B cell (primary cell): Measurements from ENCODE around the gene PLEKHG2. TPM values are rescaled to one million over a fixed set of nuclear protein-coding genes. Genes with fewer than 3 reads are reported as not detected.

Experiments used
- ATAC-seq: fragments of 200-7000 bp; cut with Tn5 transposase; one replicate; pipeline ENCODE4 v1.10.0; 2021; ENCODE audit warnings: low read depth, mild to moderate bottlenecking, moderate number of reproducible peaks, moderate library complexity
- CTCF ChIA-PET: fragments of 350-600 bp; sonication (Branson Sonifier 250); formaldehyde crosslinking; loops from one replicate; lab custom pipeline; 2021; ENCODE audit warnings: antibody characterized with exemption, inconsistent platforms; lab: Charles Lee
- POLR2A ChIA-PET: fragments of 350-600 bp; sonication (Branson Sonifier 250); formaldehyde crosslinking; loops from one replicate; lab custom pipeline; 2021; ENCODE audit warnings: antibody characterized with exemption; lab: Charles Lee
- DNase-seq: peaks from one replicate; pipeline ENCODE4 v3.0.0; 2013
- H2AFZ ChIP-seq: 2 replicates; pipeline ENCODE4 v1.6.1; 2012; ENCODE audit warnings: mild to moderate bottlenecking, low read depth, low read length; ENCODE audit not compliant: insufficient read depth, poor library complexity, severe bottlenecking
- H3K27ac ChIP-seq, 2 donors: 1 replicate in 1 of 2; 2 replicates in 1 of 2; pipeline ENCODE4 v1.5.1; 2012 to 2013; ENCODE audit warnings: low read length in 2 of 2, mild to moderate bottlenecking in 2 of 2, moderate library complexity in 1 of 2
- H3K27me3 ChIP-seq, 4 experiments: fragments of 200-600 bp in 1 of 4; sonication (generic) in 1 of 4; replicated peaks in 1 of 4; 1 replicate in 2 of 4; 2 replicates in 2 of 4; pipeline versions ENCODE4 v1.6.1 to v1.7.0; 2013 to 2016; ENCODE audit warnings: low read length in 3 of 4, mild to moderate bottlenecking in 2 of 4, mixed read lengths in 1 of 4, moderate library complexity in 1 of 4; ENCODE audit not compliant: insufficient read depth in 4 of 4, control insufficient read depth in 3 of 4; ENCODE audit errors: control extremely low read depth in 1 of 4
- H3K36me3 ChIP-seq, 2 experiments: replicated peaks in 1 of 2; 1 replicate in 1 of 2; 2 replicates in 1 of 2; pipeline versions ENCODE4 v1.6.1 to v1.7.1; 2013; ENCODE audit warnings: low read length in 1 of 2; ENCODE audit not compliant: insufficient read depth in 2 of 2, control insufficient read depth in 1 of 2; ENCODE audit errors: control extremely low read depth in 1 of 2, extremely low read depth in 1 of 2
- H3K4me1 ChIP-seq, 2 donors: fragments of 200-600 bp in 1 of 2; sonication (generic) in 1 of 2; 1 replicate in 1 of 2; 2 replicates in 1 of 2; pipeline versions ENCODE4 v1.5.1 to v1.6.1; 2013 to 2017; ENCODE audit warnings: low read length in 2 of 2; ENCODE audit not compliant: control insufficient read depth in 2 of 2, insufficient read depth in 2 of 2
- H3K4me2 ChIP-seq: replicated peaks from 2 replicates; pipeline ENCODE3; 2012; ENCODE audit warnings: mild to moderate bottlenecking, low read depth, low read length; ENCODE audit not compliant: poor library complexity, severe bottlenecking
- H3K4me3 ChIP-seq, 5 experiments: fragments of 200-600 bp in 1 of 5; sonication (generic) in 1 of 5; 1 replicate in 3 of 5; 2 replicates in 2 of 5; pipeline versions ENCODE4 v1.5.1 to v1.7.0; 2011 to 2016; ENCODE audit warnings: low read length in 4 of 5, mild to moderate bottlenecking in 4 of 5, low read depth in 2 of 5, control low read depth in 1 of 5, moderate library complexity in 1 of 5; ENCODE audit not compliant: insufficient read depth in 1 of 5; ENCODE audit errors: control extremely low read depth in 1 of 5, extremely low read depth in 1 of 5
- H3K79me2 ChIP-seq: fragments of 200-600 bp; sonication (generic); one replicate; pipeline ENCODE4 v1.6.0; 2016; ENCODE audit warnings: low read length; ENCODE audit not compliant: control insufficient read depth, insufficient read depth
- H3K9ac ChIP-seq: fragments of 200-600 bp; sonication (generic); 2 replicates; pipeline ENCODE4 v1.6.1; 2017; ENCODE audit warnings: mild to moderate bottlenecking, low read length, moderate library complexity
- H3K9me3 ChIP-seq, 3 donors: one replicate each; pipeline versions ENCODE4 v1.6.1 to v1.7.1; 2013; ENCODE audit warnings: low read length in 2 of 3; ENCODE audit not compliant: control insufficient read depth in 2 of 3, insufficient read depth in 1 of 3; ENCODE audit errors: control extremely low read depth in 1 of 3
- H4K20me1 ChIP-seq: 2 replicates; pipeline ENCODE4 v1.6.0; 2012; ENCODE audit warnings: mild to moderate bottlenecking, low read length; ENCODE audit not compliant: insufficient read depth, control insufficient read depth, poor library complexity, severe bottlenecking
- H3K27ac Mint-ChIP-seq: one replicate; pipeline ENCODE4 v1.8.0; 2021; ENCODE audit warnings: mixed read lengths
- H3K27me3 Mint-ChIP-seq: one replicate; pipeline ENCODE4 v1.8.0; 2021; ENCODE audit warnings: mixed read lengths
- H3K4me1 Mint-ChIP-seq: one replicate; pipeline ENCODE4 v1.8.0; 2021; ENCODE audit warnings: mixed read lengths
- H3K4me3 Mint-ChIP-seq: one replicate; pipeline ENCODE4 v1.8.0; 2021; ENCODE audit warnings: mixed read lengths
- H3K9me3 Mint-ChIP-seq: one replicate; pipeline ENCODE4 v1.8.0; 2022; ENCODE audit warnings: mixed read lengths; ENCODE audit not compliant: insufficient read depth
- EZH2 ChIP-seq: IDR thresholded peaks from 2 replicates; pipeline ENCODE4 v1.6.1; 2012; ENCODE audit warnings: borderline replicate concordance, low read depth, mild to moderate bottlenecking, moderate library complexity, low read length; ENCODE audit not compliant: insufficient read depth, poor library complexity, severe bottlenecking
- WGBS: methylation state at CpG from one replicate; pipeline ENCODE4 v1.1.5; 2013; ENCODE audit warnings: missing lambda C conversion rate; ENCODE audit not compliant: insufficient coverage; 5-methylcytosine and 5-hydroxymethylcytosine counted together
- intact Hi-C: fragments of 100-400 bp; cut with micrococcal nuclease; formaldehyde crosslinking; loops from one replicate; pipeline ENCODE4 v1.10.0; 2022
- polyA plus RNA-seq: library from polyadenylated mRNA; depleted of rRNA; stranded (reverse); fragments of >200 nt; gene quantifications from 2 replicates; pipeline ENCODE4 v1.2.3, GENCODE V29; 2012
- total RNA-seq, 2 donors: library from RNA; stranded (reverse); fragments of 120-200 nt in 1 of 2; gene quantifications; 1 replicate in 1 of 2; 2 replicates in 1 of 2; pipeline versions ENCODE4 v1.2.3 to v1.2.4, GENCODE V29; 2013 to 2022
- TF ChIP-seq, protein P1 (sequence below): fragments of 200-600 bp; IDR thresholded peaks from one replicate; pipeline ENCODE4 v1.8.0; 2022; ENCODE audit warnings: antibody characterized with exemption, mild to moderate bottlenecking

The PLEKHG2 gene
- total and polyA plus RNA-seq, 2 donors (not counting 1 experiment from before 2014, with no cell fraction given), result 27.0 to 167 TPM

- Histone ChIP-seq H3K36me3 (peaks cover 5 to 62% of the 10 kb centered on the region in 2 experiments), H3K9ac (no peak overlapping the region), H3K4me2 (no peak overlapping the region), H3K4me1 (no peaks in the 10 kb centered on the region), H3K79me2 (peaks cover 12% of the 10 kb centered on the region), H4K20me1 (no peaks in the 10 kb centered on the region), H3K4me3 (no peak overlapping the region), H3K27me3 (no peaks in the 10 kb centered on the region), H3K9me3 (no peaks in the 10 kb centered on the region), H3K27ac (no peak overlapping the region), H2AFZ (no peak overlapping the region)
- Mint-ChIP-seq H3K27ac (no peak overlapping the region), H3K4me1 (no peaks in the 10 kb centered on the region), H3K9me3 (no peaks in the 10 kb centered on the region), H3K4me3 (no peak overlapping the region), H3K27me3 (no peaks in the 10 kb centered on the region)
- CTCF ChIA-PET, result interaction anchor here (1.2 kb wide), 1 partner anchor 39 kb away, joined by 3 read pairs; no protein-coding TSS in a partner anchor
- POLR2A ChIA-PET, result no interaction called here
- WGBS, result 78% methylated on average over 5 of the region's 8 CpGs
- intact Hi-C loops, result no loop called here
- DNase-seq (no peak), ATAC-seq (no peak)
- TF ChIP-seq, protein P1, sequence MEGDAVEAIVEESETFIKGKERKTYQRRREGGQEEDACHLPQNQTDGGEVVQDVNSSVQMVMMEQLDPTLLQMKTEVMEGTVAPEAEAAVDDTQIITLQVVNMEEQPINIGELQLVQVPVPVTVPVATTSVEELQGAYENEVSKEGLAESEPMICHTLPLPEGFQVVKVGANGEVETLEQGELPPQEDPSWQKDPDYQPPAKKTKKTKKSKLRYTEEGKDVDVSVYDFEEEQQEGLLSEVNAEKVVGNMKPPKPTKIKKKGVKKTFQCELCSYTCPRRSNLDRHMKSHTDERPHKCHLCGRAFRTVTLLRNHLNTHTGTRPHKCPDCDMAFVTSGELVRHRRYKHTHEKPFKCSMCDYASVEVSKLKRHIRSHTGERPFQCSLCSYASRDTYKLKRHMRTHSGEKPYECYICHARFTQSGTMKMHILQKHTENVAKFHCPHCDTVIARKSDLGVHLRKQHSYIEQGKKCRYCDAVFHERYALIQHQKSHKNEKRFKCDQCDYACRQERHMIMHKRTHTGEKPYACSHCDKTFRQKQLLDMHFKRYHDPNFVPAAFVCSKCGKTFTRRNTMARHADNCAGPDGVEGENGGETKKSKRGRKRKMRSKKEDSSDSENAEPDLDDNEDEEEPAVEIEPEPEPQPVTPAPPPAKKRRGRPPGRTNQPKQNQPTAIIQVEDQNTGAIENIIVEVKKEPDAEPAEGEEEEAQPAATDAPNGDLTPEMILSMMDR, result no peak
- no peak for TF ChIP-seq EZH2
Observed at GRCh38 chr19:39372047-39372802, 40.2 kb upstream of the PLEKHG2 start.

- H3K79me2 ChIP-seq, result peaks cover 12% of the 10 kb centered on the region
- no peak overlapping the region for H3K4me3 Mint-ChIP-seq
- H3K4me1 ChIP-seq, result no peaks in the 10 kb centered on the region
- ChIA-PET POLR2A (no interaction called here), CTCF (interaction anchor here (1.2 kb wide), 1 partner anchor 39 kb away, joined by 3 read pairs; no protein-coding TSS in a partner anchor)
- peaks cover 5 to 69% of the 10 kb centered on the region in 2 experiments for H3K36me3 ChIP-seq
- H3K4me2 ChIP-seq, result no peak overlapping the region
- no peak for ATAC-seq
- H3K9me3 Mint-ChIP-seq, result no peaks in the 10 kb centered on the region
- H3K27me3 Mint-ChIP-seq, result no peaks in the 10 kb centered on the region
- H3K4me3 ChIP-seq, result no peak overlapping the region
- WGBS, result 100% methylated on average over 2 of the region's 2 CpGs
- no peak overlapping the region for H3K27ac ChIP-seq
- H3K9ac ChIP-seq, result no peak overlapping the region
- H3K9me3 ChIP-seq, result no peaks in the 10 kb centered on the region
- H3K4me1 Mint-ChIP-seq, result no peaks in the 10 kb centered on the region
- DNase-seq, result no peak
- no peaks in the 10 kb centered on the region for H3K27me3 ChIP-seq
- H2AFZ ChIP-seq, result no peak overlapping the region
- H4K20me1 ChIP-seq, result no peaks in the 10 kb centered on the region
- no peak for TF ChIP-seq EZH2
- TF ChIP-seq, protein P1, result no peak
- no peak overlapping the region for H3K27ac Mint-ChIP-seq
- intact Hi-C loops, result no loop called here
Observed at GRCh38 chr19:39372941-39373340, 39.5 kb upstream of the PLEKHG2 start.
